ENCODE results near the gene KDM6A. TPM values are rescaled to one million over a fixed set of nuclear protein-coding genes. Genes with fewer than 3 reads are reported as not detected.

KDM6A gene
- total and polyA plus RNA-seq, 2 of the 13 experiments (the other 11 are each of a cell fraction or from before 2014, with no cell fraction given) = 16.7 to 18.2 TPM

GRCh38 chrX:44871931-44872820, 812 bp upstream of the KDM6A start (continued):
- no peak for TF ChIP-seq NR2F6 (IDR thresholded peaks at IDR 0.05)
- TF ChIP-seq NR2F6 (CRISPR knock-in tag; IDR thresholded peaks at IDR 0.05) = no peak
- no peak for TF ChIP-seq ELF1 (CRISPR knock-in tag; IDR thresholded peaks at IDR 0.05)
- no peak for TF ChIP-seq RFX1 (IDR thresholded peaks at IDR 0.05)
- TF ChIP-seq KIAA2018 (CRISPR knock-in tag; IDR thresholded peaks at IDR 0.05; ENCODE audit: borderline replicate concordance) = no peak
- TF ChIP-seq KLF11 (CRISPR knock-in tag; IDR thresholded peaks at IDR 0.05) = no peak
- TF ChIP-seq ZNF782 (CRISPR knock-in tag; IDR thresholded peaks at IDR 0.05; ENCODE audit: borderline replicate concordance) = no peak
- no peak for TF ChIP-seq ZC3H4 (CRISPR knock-in tag; IDR thresholded peaks at IDR 0.05; ENCODE audit: borderline replicate concordance)
- TF ChIP-seq NFIC (IDR thresholded peaks at IDR 0.05; ENCODE audit: low read length) = no peak
- no peak for TF ChIP-seq RARA (CRISPR knock-in tag; IDR thresholded peaks at IDR 0.05)
- TF ChIP-seq ZNF773 (CRISPR knock-in tag; IDR thresholded peaks at IDR 0.05; ENCODE audit: borderline replicate concordance) = no peak
- no peak for TF ChIP-seq ZNF691 (CRISPR knock-in tag; IDR thresholded peaks at IDR 0.05; ENCODE audit: borderline replicate concordance, low read depth)
- no peak for TF ChIP-seq ZBTB33 (CRISPR knock-in tag; IDR thresholded peaks at IDR 0.05)
- TF ChIP-seq ZNF570 (CRISPR knock-in tag; IDR thresholded peaks at IDR 0.05; ENCODE audit: borderline replicate concordance) = no peak
- no peak for TF ChIP-seq ZNF746 (CRISPR knock-in tag; IDR thresholded peaks at IDR 0.05)
- no peak for TF ChIP-seq TCF12 (IDR thresholded peaks at IDR 0.05)
- no peak for TF ChIP-seq TCF12 (CRISPR knock-in tag; IDR thresholded peaks at IDR 0.05)
- no peak for TF ChIP-seq SETDB1 (CRISPR knock-in tag; IDR thresholded peaks at IDR 0.05; ENCODE audit: borderline replicate concordance)
- TF ChIP-seq RBFOX2 (IDR thresholded peaks at IDR 0.05; ENCODE audit: low read depth, low read length) = peak; percentile 81
- no peak for TF ChIP-seq TOPORS (CRISPR knock-in tag; IDR thresholded peaks at IDR 0.05)
